SH-SY5Y (cell line): ENCODE data around the gene CEP89.

Experiments
- GATA2 ChIP-seq: IDR thresholded peaks from 2 replicates; pipeline ENCODE4 v1.6.1; 2011; ENCODE audit warnings: mild to moderate bottlenecking, low read depth, low read length
- GATA3 ChIP-seq: IDR thresholded peaks from 2 replicates; pipeline ENCODE4 v1.6.1; 2011; ENCODE audit warnings: low read depth, mild to moderate bottlenecking, low read length, moderate library complexity

The CEP89 gene

DNA sequence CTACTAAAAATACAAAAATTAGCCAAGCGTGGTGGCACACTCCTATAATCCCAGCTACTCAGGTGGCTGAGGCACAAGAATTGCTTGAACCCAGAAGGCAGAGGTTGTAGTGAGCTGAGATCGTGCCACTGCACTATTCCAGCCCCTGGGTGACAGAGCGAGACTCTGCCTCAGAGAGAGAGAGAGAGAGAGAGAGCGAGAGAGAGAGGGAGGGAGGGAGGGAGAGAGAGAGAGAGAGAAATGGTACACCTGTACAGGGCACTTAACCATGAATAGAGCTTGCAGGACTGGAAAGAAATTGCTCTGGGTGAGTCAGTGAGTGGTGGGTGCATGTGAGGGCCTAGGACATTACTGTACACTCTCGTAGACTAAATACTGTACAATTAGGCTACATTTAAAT is 61.7 kb downstream of the CEP89 start:
- TF ChIP-seq GATA3: no peak

DNA sequence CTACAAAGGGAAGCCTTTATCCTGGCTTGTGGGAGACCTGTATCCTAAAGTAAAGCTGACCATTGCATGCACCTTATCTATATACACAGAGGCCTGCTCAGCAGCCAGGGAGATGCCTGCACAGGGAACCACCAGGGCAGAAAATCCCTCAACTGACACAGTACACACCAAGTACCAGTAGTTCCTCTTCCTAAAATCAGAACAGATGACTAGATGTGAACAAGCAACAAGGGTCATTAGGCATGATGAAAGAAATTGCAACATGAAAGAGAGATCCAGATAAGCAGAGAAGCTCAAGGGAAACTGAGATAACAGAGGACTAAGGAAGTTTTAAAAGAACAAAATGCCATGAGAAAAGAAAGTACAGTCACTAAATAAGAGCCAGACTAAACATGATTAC is 62.5 kb downstream of the CEP89 start:
- TF ChIP-seq GATA2 (no peak), GATA3 (no peak)

DNA sequence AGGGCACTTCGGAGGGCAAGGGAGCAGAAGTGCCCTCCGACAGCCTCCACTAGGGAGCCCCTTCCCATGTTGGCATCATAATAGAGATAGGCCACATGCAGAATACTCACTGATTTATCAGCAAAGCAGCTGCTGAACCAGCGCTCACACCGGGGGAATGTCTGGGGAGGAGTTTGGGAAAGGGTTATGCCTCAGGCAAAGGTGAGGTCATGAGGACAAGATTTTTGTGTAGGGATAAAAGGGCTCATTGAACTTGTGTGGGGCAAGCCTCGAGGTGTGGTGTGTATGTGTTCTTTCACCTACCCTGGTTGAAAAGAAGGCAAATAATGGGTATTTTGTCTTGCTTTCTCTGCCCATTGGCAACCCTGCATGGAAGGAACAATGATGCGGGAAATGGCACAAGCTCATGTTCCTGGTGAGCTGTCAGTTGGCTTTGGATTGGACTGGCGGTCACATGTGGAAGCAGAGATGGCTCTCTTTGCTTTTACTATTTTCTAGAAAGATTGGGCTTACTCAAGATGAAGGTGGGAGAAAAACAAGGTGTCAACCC is 63.0 kb downstream of the CEP89 start:
- TF ChIP-seq GATA2: no peak
- TF ChIP-seq GATA3: no peak

DNA sequence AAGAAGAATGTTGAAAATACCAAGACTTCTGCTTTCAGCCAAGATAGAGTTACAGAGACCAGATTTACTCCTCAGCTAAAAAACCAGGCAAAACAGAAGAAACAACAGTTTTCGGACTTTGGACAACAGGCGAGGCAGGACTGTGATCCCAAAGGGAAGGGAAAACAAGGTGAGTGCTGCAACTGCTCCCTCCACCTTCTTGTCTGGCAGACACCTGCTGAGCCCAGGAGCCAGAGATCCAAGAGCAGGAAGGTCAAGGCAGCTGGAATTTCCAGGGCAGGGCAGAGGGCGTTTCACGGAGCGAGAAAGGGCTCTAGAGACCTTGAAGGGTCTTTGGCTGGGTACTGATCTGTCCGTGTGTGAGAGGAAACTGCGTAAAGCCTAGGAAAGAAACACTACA is 69.3 kb downstream of the CEP89 start:
- TF ChIP-seq GATA3: no peak
- TF ChIP-seq GATA2: no peak

DNA sequence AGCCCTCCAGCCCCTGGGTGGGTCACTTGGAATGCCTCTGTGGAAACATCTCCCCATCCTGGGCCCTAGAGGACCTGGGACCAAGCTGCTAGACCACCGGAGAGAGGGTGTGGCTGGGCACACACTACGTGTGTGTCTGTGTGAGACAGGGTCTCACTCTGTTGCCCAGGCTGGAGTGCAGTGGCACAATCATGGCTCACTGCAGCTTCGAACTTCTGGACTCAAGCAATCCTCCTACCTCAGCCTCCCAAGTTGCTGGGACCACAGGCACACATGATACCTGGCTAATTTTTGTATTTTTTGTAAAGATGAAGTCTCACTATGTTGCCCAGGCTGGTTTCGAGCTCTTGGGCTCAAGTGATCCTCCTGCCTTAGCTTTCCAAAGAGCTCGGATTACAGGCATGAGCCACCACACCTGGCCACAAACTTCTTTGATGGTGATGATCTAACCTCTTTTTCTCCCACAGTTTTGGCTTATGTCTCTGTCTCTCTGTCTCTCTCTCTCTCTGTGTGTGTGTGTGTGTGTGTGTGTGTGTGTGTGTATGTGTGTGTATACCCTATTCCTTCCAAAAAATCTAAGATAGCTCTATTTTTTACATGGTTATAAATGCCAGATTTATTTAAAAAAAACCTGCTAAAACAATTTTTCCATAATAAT is 70.1 kb downstream of the CEP89 start:
- no peak for TF ChIP-seq GATA2

DNA sequence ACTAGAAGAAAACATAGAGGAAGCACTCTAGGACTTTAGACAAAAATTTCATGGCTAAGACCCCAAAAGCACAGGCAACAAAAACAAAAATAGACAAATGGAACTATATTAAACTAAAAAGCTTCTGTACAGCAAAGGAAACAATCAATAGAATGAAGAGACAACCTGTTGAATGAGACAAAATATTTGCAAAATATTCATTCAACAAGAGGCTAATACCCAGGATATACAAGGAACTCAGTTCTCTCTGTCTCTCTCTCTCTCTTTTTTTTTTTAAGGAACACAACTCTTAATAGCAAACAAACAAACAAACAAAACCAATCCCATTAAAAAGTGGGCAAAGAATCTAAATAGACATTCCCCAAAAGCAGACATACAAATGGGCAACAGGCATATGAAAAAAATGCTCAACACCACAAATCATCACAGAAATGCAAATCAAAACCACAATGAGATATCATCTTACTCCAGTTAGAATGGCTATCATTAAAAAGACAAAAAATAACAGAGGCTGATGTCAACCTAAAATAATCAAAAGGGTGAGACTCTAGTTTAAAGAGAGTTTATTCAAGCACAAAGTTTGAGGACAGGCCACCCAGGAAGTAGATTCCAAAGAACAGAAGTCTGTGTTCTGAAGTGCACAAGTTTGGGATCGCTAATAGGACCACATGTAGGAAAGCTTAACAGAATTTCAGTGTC is 75.1 kb downstream of the CEP89 start:
- TF ChIP-seq GATA3 (no peak), GATA2 (no peak)

DNA sequence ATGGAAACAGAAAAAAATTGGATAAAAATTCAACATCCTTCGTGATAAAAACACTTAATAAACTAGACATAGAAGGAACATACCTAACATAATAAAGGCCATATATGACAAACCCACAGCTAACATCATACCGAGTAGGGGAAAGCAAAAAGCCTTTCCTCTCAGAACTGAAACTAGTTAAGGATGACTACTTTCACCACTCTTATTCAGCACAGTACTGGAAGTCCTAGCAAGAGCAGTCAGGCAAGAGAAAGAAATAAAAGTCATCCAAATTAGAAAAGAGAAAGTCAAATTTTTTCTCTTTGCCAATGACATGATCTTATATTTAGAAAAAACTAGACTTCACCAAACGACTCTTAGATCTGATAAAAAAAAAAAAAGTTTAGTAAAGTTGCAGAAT is 76.4 kb downstream of the CEP89 start:
- no peak for TF ChIP-seq GATA3
- no peak for TF ChIP-seq GATA2

DNA sequence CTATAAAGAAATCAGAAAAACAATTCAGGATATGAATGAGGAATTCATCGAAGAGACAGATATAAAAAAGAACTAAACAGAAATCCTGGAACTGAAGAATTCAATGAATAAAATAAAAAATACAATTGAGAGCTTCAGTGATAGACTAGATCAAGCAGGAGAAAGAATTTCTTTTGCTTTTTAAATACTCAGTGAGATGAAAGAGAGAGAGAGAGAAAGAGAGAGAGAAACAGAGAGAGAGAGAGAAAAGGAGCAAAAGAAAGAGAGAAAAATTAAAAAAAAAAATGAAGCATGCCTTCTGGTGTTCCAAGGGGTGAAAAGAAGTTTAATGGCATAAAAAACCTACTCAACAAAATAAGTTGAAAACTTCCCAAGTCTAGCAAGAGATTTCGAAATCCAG is 80.1 kb downstream of the CEP89 start:
- no peak for TF ChIP-seq GATA3
- TF ChIP-seq GATA2: no peak

DNA sequence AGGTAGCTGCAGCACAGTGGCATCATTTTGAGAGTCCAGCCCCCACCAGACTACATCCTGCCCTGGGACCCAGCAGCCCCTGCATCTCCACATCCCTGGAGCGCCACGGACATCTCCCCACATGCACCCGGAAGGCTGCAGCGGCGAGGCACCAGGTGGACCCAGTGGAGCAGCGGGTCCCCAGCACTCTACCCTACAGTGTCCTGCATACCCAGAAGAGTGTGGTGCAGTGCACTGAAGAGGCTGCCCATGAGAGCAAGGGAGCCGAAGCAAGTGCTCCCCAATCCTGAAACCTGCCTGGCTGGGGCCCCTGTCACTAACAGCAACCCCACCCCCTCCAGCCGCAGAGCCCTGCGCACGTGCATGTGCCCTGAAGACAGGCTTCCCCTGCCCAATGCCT is 80.9 kb downstream of the CEP89 start:
- TF ChIP-seq GATA2: no peak
- no peak for TF ChIP-seq GATA3

DNA sequence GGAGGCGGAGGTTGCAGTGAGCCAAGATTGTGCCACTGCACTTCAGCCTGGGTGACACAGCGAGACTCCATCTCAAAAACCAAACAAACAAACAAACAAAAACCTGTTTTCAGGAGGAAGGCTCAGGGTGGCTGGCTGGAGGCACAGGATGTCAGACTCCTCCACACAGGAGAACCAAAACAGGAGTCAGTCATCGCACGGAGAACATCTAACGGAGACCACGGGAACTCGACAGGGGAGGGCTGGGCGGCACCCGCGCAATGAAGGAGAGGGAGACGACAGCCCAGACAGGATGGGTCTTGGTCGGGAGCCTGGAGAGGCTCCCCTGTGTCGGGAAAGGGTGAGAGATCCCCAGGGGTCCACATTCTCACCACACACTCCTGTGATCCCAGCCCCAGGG is 81.4 kb downstream of the CEP89 start:
- TF ChIP-seq GATA2 (no peak), GATA3 (no peak)

DNA sequence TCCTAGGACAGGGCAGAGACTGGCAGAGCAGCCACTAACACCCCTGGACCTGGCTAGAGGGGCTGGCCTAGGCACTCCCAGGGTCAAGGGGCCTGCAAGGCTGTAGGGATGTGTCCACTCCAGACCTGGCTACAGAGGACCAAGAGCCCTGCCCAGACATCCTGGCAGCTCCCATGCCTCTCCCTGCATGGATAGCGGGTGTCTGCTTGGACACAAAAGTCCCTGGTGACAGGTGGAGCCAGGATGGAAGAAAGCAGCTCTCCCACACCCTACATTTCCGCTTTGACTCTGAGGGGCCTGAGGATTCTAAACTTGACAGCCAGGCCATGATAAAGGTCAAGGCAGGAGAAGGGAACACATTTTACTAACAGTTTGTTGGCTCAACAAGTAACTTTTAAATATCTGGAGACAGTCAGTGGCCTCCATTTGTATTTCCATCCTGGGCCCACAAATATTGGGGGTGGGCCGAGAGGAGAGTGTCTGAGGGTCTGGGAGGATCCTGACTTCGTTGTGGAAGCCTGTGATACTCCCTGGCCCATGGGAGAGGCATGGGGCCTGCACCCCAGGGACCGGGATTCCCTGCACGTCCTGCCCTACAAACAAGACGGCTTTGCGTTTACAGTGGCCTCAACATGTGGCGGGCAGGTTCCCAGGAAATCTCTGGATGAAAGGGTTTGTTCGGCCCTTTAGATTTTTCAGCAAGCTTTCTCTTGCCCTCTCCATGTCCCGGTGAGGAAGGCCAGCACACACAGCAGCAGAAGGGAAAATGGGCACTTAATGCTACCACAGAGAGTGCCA is 82.4 kb downstream of the CEP89 start:
- TF ChIP-seq GATA2 (no peak), GATA3 (no peak)

DNA sequence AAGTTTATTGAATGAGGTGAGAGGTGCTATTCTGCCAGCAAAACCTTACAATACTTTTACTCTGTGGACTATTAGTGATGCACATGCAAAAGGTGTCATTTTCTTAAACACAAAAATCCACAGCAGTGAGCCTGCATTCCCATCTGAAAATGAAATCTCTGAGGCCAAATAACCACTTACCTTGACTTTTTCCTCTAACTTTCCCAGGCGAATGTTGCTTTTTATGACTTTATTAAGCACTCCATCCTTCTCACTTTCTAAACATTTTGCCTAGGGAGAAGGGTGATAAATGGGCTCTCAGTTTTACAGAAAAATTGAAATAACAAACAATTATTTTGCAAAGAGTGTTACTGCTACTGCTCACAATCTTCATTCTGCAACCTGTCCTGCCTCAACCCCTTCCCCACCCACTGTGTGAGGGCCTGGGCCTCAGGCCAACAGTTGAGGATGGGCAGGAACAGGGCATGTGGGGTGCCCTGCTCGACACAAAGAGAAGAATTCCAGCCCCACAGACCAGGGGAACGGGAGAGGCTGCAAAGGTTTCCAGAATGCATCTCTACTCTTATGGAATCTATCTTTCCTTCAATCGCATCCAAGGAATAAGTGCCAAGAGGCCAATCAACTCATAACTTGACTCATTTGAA is 84.1 kb downstream of the CEP89 start:
- no peak for TF ChIP-seq GATA2
- no peak for TF ChIP-seq GATA3

DNA sequence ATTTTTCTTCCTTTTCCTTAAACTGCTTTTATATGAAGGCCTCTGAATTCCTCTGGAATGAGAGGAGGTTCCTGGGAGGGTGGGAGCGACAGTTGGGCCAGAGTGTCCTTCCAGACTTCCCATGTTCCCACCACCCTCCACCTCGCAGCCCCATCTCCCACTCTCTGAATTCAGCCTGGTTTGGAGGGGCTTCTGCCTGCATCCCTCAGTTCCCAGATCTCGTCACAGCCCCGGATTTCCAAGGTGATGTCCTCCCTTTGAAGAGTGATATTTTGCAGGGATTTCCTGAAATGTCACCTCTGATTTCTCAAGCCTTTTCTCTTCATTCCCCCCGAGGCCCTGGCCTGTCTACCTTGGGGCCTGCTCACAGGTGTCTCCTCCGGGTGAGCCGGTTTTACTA is 85.5 kb downstream of the CEP89 start:
- TF ChIP-seq GATA3 (no peak), GATA2 (no peak)

DNA sequence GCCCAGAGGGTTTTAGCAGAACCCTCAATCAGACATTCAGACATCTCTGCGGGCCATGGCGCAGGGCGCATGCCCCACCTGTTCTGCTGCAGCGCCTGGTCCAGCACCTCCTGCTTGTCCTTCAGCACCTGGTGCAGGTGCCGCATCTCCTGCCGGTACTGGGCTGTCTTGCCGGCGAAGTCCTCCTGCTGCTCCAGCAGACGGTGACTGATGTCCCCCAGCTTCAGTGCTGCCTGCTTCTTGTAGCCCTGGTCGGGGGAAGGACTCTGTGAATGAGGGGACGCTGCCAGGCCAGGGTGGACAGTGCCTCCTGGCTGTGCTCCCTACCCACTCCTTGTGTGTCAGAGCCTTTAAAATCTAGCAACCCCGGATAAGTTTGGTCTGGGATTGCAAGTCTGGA is 90.0 kb downstream of the CEP89 start:
- no peak for TF ChIP-seq GATA3
- no peak for TF ChIP-seq GATA2
